ENCODE measurements around the gene U2AF2.

Gene U2AF2

DNA sequence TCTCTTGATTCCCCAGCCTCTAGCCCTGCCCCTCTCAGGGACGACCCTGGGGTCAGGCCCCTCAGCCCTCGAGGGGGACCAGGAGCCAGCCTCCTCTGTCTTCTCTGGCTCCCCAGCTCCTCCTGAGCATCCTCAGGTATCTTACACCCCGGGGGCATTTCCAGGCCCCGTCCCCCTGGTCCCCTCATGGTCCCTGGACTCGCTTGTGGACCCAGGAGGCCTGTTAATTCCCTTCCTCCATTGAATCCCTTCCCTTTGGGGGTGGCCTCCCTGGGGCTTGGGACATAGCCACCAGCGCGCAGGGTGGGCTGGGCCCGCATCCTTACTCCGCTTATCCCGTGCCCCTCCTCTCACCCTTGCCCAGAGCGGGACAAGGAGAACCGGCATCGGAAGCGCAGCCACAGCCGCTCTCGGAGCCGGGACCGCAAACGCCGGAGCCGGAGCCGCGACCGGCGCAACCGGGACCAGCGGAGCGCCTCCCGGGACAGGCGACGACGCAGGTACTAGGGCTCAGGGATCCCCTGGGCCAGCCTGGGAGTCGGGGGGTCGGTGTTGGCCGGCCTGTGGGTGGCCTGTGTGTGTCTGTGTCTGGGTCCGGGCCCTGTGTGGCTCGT is 4.1 kb downstream of the U2AF2 start:
- Histone ChIP-seq H3K36me3 (peaks cover 34 to 56% (median 49%) of the 10 kb centered on the region in 3 donors), H3K27ac (no peak overlapping the region), H3K4me3 (no peak overlapping the region), H3K4me1 (peaks cover 0 to 48% (median 47%) of the 10 kb centered on the region in 4 donors), H3K27me3 (no peaks in the 10 kb centered on the region), H3K9me3 (no peaks in the 10 kb centered on the region)
- TF ChIP-seq, protein P1, sequence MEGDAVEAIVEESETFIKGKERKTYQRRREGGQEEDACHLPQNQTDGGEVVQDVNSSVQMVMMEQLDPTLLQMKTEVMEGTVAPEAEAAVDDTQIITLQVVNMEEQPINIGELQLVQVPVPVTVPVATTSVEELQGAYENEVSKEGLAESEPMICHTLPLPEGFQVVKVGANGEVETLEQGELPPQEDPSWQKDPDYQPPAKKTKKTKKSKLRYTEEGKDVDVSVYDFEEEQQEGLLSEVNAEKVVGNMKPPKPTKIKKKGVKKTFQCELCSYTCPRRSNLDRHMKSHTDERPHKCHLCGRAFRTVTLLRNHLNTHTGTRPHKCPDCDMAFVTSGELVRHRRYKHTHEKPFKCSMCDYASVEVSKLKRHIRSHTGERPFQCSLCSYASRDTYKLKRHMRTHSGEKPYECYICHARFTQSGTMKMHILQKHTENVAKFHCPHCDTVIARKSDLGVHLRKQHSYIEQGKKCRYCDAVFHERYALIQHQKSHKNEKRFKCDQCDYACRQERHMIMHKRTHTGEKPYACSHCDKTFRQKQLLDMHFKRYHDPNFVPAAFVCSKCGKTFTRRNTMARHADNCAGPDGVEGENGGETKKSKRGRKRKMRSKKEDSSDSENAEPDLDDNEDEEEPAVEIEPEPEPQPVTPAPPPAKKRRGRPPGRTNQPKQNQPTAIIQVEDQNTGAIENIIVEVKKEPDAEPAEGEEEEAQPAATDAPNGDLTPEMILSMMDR (IDR thresholded peaks at IDR 0.05), result no peak
- intact Hi-C loops (cut with DNase I; ENCODE audit: low total_unique reads), result no loop called here
- DNase-seq, result no peak

DNA sequence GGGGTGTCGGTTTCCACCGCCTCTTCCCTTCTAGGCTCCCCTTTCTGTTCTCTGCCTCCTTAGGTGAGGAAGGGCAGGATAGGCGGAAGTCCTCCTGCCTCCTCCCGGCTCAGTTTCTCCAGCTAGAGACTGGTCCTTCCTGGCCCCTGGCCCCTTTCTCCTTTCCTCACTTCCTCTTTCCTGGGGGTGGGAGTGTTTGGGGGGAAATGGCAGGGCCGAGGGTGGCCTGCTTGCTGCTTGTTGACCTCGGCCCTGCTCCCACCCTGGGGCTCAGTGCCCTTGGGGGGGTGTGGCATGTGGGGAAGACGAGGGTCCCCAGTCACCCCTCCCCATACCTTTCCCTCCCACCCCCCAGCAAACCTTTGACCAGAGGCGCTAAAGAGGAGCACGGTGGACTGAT is 5.0 kb downstream of the U2AF2 start:
- H3K27me3 ChIP-seq, result no peaks in the 10 kb centered on the region
- TF ChIP-seq, protein P1 (IDR thresholded peaks at IDR 0.05), result no peak
- intact Hi-C loops (cut with DNase I; ENCODE audit: low total_unique reads), result no loop called here
- H3K36me3 ChIP-seq, result peaks cover 42 to 65% (median 58%) of the 10 kb centered on the region in 3 donors
- H3K9me3 ChIP-seq, result no peaks in the 10 kb centered on the region
- H3K4me1 ChIP-seq, result peaks cover 0 to 48% (median 47%) of the 10 kb centered on the region in 4 donors
- no peak for DNase-seq
- no peak overlapping the region for H3K27ac ChIP-seq
- H3K4me3 ChIP-seq, result no peak overlapping the region

DNA sequence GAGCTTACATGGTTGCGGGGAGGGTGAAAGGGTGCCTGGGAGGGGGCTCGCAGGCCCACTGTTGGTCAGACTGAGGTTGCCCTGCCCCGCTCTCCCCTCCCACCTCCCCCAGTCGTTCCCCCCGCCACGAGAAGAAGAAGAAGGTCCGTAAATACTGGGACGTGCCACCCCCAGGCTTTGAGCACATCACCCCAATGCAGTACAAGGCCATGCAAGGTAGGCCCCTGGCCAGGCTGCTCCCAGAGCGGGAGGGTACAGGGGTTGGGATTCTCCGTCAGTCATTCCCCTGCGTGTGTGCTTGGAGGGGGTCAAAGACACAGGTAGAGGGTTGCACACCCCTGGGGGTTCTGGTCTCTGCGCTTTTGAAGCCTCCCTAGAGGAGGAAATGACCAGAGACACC is 5.6 kb downstream of the U2AF2 start:
- Histone ChIP-seq H3K27me3 (no peaks in the 10 kb centered on the region), H3K4me3 (no peak overlapping the region), H3K9me3 (no peaks in the 10 kb centered on the region), H3K27ac (no peak overlapping the region), H3K36me3 (peaks cover 44 to 71% (median 62%) of the 10 kb centered on the region in 3 donors), H3K4me1 (peaks cover 0 to 48% (median 47%) of the 10 kb centered on the region in 4 donors)
- no peak for DNase-seq
- TF ChIP-seq, protein P1 (IDR thresholded peaks at IDR 0.05), result no peak
- intact Hi-C loops (cut with DNase I; ENCODE audit: low total_unique reads), result no loop called here

DNA sequence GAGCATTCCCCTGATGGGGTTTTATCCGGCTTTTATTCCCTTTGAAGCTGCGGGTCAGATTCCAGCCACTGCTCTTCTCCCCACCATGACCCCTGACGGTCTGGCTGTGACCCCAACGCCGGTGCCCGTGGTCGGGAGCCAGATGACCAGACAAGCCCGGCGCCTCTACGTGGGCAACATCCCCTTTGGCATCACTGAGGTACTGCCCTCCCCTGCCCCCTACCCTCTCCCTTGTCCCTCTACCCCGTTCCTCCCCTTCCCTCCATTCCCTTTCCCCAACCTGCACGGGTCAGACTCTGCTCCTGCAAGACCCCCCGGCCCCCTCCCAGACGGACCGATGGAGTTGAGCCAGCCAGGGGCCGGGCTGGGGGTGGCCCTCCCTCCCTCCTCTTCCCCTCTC is 6.2 kb downstream of the U2AF2 start:
- Histone ChIP-seq H3K9me3 (no peaks in the 10 kb centered on the region), H3K27me3 (no peaks in the 10 kb centered on the region), H3K4me1 (peaks cover 0 to 43% (median 42%) of the 10 kb centered on the region in 4 donors), H3K36me3 (peaks cover 50 to 77% (median 68%) of the 10 kb centered on the region in 3 donors), H3K4me3 (no peak overlapping the region), H3K27ac (no peak overlapping the region)
- intact Hi-C loops (cut with DNase I; ENCODE audit: low total_unique reads), result no loop called here
- DNase-seq, result no peak
- TF ChIP-seq, protein P1 (IDR thresholded peaks at IDR 0.05), result no peak

DNA sequence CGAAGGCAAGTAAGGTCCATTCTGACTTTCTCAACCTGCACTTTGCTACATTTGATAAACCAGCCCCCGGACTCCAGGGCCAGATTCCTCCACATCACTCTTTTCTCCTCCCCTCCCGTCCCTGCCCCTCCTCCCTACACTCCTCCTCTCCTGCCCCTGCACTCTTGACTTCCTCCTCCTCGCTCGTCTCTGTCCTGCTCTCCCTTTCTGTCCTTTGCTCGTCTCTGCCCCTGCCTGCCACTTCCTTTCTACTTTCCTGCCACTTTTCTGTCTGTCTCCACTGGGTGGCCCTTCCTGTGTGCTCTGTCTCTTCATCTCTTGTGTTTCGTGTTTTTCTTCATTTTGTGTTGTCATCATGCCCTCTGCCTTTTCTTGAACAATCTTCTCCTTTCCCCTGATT is 7.0 kb downstream of the U2AF2 start:
- TF ChIP-seq, protein P1 (IDR thresholded peaks at IDR 0.05), result no peak
- Histone ChIP-seq H3K36me3 (peaks cover 58 to 85% (median 76%) of the 10 kb centered on the region in 3 donors), H3K4me3 (no peak overlapping the region), H3K27ac (no peak overlapping the region), H3K9me3 (no peaks in the 10 kb centered on the region), H3K27me3 (no peaks in the 10 kb centered on the region), H3K4me1 (peaks cover 0 to 35% (median 34%) of the 10 kb centered on the region in 4 donors)
- DNase-seq, result no peak
- intact Hi-C loops (cut with DNase I; ENCODE audit: low total_unique reads), result no loop called here
